ENCODE data around the gene KIF26B.

The KIF26B gene

DNA sequence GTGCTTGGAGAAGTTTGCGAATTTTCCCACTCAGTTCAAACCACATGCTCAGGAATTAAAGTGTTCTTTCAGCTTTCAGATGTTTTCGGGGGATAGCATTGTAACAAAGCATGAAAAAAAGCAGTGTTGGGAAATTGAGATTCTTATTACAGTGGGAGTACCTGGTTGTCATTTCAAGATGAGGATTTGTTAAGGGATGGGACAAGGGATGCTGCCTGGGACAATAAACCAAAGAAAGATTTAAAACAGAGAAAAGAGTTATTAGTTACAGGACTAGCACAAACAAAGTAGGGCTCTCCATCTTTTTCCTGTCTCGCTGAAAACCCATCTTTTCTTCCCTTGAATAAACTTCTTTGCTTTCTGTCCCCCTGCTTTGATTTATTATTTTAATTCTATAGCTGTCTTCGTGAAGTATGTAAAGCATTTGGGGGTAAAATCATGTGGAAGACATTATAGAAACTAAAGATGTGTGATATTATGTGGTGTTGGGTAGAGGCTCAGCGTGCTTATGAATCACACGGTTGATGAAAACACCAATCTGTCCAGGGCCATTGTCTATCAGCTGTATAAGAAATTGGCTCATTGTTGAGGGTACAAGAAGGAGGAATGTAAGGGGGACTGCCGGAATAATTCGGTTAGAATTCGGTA is 277.6 kb downstream of the KIF26B start:
- DNase-seq (ENCODE audit: low read depth): no peak
- TF ChIP-seq, protein P1, sequence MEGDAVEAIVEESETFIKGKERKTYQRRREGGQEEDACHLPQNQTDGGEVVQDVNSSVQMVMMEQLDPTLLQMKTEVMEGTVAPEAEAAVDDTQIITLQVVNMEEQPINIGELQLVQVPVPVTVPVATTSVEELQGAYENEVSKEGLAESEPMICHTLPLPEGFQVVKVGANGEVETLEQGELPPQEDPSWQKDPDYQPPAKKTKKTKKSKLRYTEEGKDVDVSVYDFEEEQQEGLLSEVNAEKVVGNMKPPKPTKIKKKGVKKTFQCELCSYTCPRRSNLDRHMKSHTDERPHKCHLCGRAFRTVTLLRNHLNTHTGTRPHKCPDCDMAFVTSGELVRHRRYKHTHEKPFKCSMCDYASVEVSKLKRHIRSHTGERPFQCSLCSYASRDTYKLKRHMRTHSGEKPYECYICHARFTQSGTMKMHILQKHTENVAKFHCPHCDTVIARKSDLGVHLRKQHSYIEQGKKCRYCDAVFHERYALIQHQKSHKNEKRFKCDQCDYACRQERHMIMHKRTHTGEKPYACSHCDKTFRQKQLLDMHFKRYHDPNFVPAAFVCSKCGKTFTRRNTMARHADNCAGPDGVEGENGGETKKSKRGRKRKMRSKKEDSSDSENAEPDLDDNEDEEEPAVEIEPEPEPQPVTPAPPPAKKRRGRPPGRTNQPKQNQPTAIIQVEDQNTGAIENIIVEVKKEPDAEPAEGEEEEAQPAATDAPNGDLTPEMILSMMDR (IDR thresholded peaks at IDR 0.05; ENCODE audit: low read depth, low read length, missing control alignments): no peak
- H3K4me3 ChIP-seq (ENCODE audit: low read depth, low read length): no peak overlapping the region
- in situ Hi-C loops (cut with HindIII; ENCODE audit: low sequenced_read_pairs): no loop called here

DNA sequence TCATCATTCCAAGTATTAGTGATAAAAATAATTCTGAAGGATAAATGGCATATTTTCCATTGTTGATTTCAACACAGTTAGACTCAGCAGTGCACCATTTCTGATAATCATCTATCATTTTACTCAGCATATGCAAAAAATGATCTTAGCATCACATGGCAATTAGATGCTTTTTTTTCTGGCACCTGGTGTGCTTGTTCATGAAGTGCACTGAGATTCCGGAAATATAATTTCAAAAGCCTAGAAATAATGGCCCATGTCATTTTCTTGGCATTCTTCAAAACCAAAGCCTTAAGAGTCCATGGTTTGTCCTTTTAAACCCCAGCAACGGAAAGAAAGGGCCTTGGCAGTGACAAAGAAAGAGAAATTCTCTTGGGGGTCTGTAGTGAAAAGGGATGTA is 278.8 kb downstream of the KIF26B start:
- no peak for DNase-seq (ENCODE audit: low read depth)
- no peak overlapping the region for H3K4me3 ChIP-seq (ENCODE audit: low read depth, low read length)
- TF ChIP-seq, protein P1 (IDR thresholded peaks at IDR 0.05; ENCODE audit: low read depth, low read length, missing control alignments): no peak
- in situ Hi-C loops (cut with HindIII; ENCODE audit: low sequenced_read_pairs): no loop called here

DNA sequence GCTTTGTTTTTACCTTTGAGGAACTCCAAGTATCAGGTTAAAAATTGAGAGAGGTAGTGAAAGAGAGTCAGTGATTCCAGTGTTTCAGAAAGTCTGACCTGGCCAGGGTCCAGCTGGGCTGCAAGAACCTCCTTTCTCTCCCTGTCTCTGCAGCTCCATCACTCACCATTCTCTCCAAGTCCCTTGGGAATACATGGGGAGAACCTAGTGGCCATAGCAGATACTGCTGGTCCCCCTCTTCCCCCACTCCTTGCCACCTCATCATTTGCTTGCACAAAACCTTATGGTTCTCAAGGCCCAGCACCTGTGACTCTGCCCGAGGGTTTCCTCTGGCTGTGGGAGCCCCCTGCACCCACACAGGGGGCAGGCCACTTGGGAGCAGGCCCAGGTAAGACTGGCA is 279.5 kb downstream of the KIF26B start:
- TF ChIP-seq, protein P1 (IDR thresholded peaks at IDR 0.05; ENCODE audit: low read depth, low read length, missing control alignments): no peak
- no peak overlapping the region for H3K4me3 ChIP-seq (ENCODE audit: low read depth, low read length)
- in situ Hi-C loops (cut with HindIII; ENCODE audit: low sequenced_read_pairs): no loop called here
- no peak for DNase-seq (ENCODE audit: low read depth)

DNA sequence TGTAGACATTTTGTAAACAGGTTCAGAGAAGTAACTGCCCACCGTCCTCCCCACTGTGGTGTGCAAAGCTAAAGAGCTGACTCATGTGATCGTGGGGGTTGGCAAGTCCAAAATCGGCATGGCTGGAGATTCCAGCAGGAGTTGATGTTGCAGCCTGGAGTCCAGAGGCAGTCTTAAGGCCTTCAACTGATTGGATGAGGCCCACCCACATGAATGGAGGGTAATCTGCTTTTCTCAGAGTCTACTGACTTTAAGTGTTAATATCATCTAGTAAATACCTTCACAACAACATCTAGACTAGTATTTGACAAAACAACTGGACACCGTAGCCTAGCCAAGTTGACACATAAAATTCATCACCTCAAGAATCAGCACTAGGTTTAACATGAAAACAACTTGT is 281.6 kb downstream of the KIF26B start:
- no peak overlapping the region for H3K4me3 ChIP-seq (ENCODE audit: low read depth, low read length)
- in situ Hi-C loops (cut with HindIII; ENCODE audit: low sequenced_read_pairs): no loop called here
- TF ChIP-seq, protein P1 (IDR thresholded peaks at IDR 0.05; ENCODE audit: low read depth, low read length, missing control alignments): no peak
- DNase-seq (ENCODE audit: low read depth): no peak

DNA sequence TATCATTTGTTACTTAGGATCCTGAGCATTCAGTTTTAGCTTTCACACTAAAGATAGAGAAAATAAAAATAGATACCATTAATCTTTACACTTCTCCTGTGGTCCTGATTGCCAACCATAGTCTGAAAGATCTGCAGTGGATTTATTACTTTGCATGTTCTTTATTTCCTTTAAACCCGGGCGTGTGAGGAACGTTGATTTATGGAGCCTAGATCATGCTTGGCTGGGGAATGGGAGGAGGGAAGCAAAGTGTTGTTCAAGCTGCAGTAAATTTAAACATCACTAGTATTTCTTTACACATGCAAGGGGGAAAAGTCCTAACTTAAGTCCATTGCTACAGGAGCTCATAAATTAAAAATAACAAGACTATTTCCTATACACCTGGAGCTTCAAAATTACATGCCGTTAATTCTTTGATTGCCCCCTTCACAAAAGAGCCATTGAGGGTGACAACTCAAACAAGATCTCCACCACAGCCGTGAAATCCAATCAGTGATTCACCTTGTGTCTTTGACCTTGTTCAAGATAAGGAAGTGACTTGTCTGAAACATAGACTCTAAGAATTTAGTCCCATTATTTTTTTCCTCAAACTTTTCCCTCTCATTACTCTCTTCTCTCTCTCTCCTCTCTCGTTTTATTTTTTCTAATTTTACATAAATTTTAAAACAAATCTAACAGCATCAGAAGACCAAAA is 282.7 kb downstream of the KIF26B start:
- DNase-seq (ENCODE audit: low read depth): no peak
- H3K4me3 ChIP-seq (ENCODE audit: low read depth, low read length): no peak overlapping the region
- TF ChIP-seq, protein P1 (IDR thresholded peaks at IDR 0.05; ENCODE audit: low read depth, low read length, missing control alignments): no peak
- in situ Hi-C loops (cut with HindIII; ENCODE audit: low sequenced_read_pairs): no loop called here

DNA sequence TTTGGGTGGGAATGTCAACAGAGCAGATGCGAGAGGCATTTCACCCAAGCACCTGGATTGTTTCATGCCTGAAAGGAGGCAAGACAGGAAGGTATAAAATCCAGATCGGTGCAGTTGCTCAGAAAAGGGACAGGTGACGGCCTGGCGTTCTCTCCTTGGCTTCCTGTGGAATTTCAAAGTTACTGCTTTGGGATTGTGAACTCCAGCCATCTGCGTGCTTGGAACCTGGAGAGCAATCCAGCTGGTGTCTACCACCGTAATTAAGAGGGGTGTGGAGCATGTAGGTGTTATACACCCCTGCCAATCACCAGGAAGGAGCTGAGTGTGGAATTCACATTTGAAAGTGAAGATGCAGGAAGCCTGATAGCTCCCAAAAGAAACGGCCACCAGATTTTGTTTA is 286.1 kb downstream of the KIF26B start:
- H3K4me3 ChIP-seq (ENCODE audit: low read depth, low read length): no peak overlapping the region
- DNase-seq (ENCODE audit: low read depth): no peak
- TF ChIP-seq, protein P1 (IDR thresholded peaks at IDR 0.05; ENCODE audit: low read depth, low read length, missing control alignments): no peak
- in situ Hi-C loops (cut with HindIII; ENCODE audit: low sequenced_read_pairs): loop anchor here (5.0 kb wide), 1 partner anchor 51 kb away; no protein-coding TSS in a partner anchor

Measured in astrocyte of the cerebellum (primary cell).